PC-9 (cell line): ENCODE results near the gene SGPL1. TPM values are rescaled to one million over a fixed set of nuclear protein-coding genes. Genes with fewer than 3 reads are reported as not detected.

Experiments
- BruUV-seq: library from RNA; stranded (reverse); fragments of 400-500 nt; replicated peaks from 2 replicates; lab custom pipeline; 2021; lab: Mats Ljungman, UMichigan
- CTCF ChIA-PET: fragments of 300-600 bp; sonication (Branson Sonifier 250); formaldehyde crosslinking; loops from one replicate; lab custom pipeline; 2022; ENCODE audit warnings: antibody characterized with exemption; lab: Charles Lee
- POLR2A ChIA-PET: fragments of 300-600 bp; sonication (Branson Sonifier 250); formaldehyde crosslinking; loops from one replicate; lab custom pipeline; 2022; ENCODE audit warnings: antibody characterized with exemption; ENCODE audit not compliant: unreplicated experiment; lab: Charles Lee
- DNase-seq, 2 experiments: peaks; one replicate each; pipeline versions ENCODE4 v3.0.0 to v3.0.0-alpha.2; 2015 to 2022; ENCODE audit warnings: mixed read lengths in 1 of 2
- H2AFZ ChIP-seq: fragments of 200-600 bp; sonication (generic); 2 replicates; pipeline ENCODE4 v1.8.1; 2017; ENCODE audit warnings: antibody characterized with exemption
- H3F3A ChIP-seq: fragments of 200-600 bp; sonication (generic); 2 replicates; pipeline ENCODE4 v1.8.1; 2017; ENCODE audit warnings: antibody characterized with exemption, mild to moderate bottlenecking, low read depth; ENCODE audit not compliant: insufficient read depth
- H3K27ac ChIP-seq: fragments of 200-600 bp; sonication (generic); 2 replicates; pipeline ENCODE4 v1.6.1; 2016; ENCODE audit warnings: mixed run types
- H3K27me3 ChIP-seq: fragments of 200-600 bp; sonication (generic); 2 replicates; pipeline ENCODE4 v1.6.1; 2016; ENCODE audit warnings: low read depth, mixed run types; ENCODE audit not compliant: insufficient read depth
- H3K36me3 ChIP-seq: fragments of 200-600 bp; sonication (generic); 2 replicates; pipeline ENCODE4 v1.6.1; 2016; ENCODE audit warnings: low read depth, mixed run types
- H3K4me1 ChIP-seq: fragments of 200-600 bp; sonication (generic); replicated peaks from 2 replicates; pipeline ENCODE4 v1.6.1; 2016; ENCODE audit warnings: mixed run types; ENCODE audit not compliant: insufficient read depth
- H3K4me2 ChIP-seq: fragments of 200-600 bp; sonication (generic); 2 replicates; pipeline ENCODE4 v1.6.1; 2017; ENCODE audit warnings: mixed run types
- H3K4me3 ChIP-seq: fragments of 200-600 bp; sonication (generic); 2 replicates; pipeline ENCODE4 v1.6.1; 2016; ENCODE audit warnings: mixed run types
- H3K79me2 ChIP-seq: fragments of 200-600 bp; sonication (generic); 2 replicates; pipeline ENCODE4 v1.6.1; 2017; ENCODE audit warnings: low read depth, mixed run types
- H3K9me2 ChIP-seq: fragments of 200-600 bp; sonication (generic); 2 replicates; pipeline ENCODE4 v1.8.1; 2017; ENCODE audit warnings: mild to moderate bottlenecking; ENCODE audit not compliant: insufficient read depth
- H3K9me3 ChIP-seq: fragments of 200-600 bp; sonication (generic); 2 replicates; pipeline ENCODE4 v1.8.1; 2016; ENCODE audit warnings: low read depth; ENCODE audit not compliant: insufficient read depth
- H4K20me1 ChIP-seq: fragments of 200-600 bp; sonication (generic); 2 replicates; pipeline ENCODE4 v1.8.1; 2017; ENCODE audit not compliant: insufficient read depth
- CTCF ChIP-seq: fragments of 200-600 bp; sonication (generic); conservative IDR thresholded peaks from 2 replicates; pipeline ENCODE4 v1.6.1; 2017; ENCODE audit warnings: mixed run types, antibody characterized with exemption, mild to moderate bottlenecking, moderate library complexity
- EZH2 ChIP-seq: fragments of 200-600 bp; sonication (generic); IDR thresholded peaks from 2 replicates; pipeline ENCODE4 v1.8.0; 2017; ENCODE audit warnings: antibody characterized with exemption, low read depth
- intact Hi-C: fragments of 100-400 bp; cut with micrococcal nuclease; formaldehyde crosslinking; loops from one replicate; pipeline ENCODE4 v1.10.0; 2022; ENCODE audit not compliant: unreplicated experiment
- total RNA-seq: library from RNA; stranded (reverse); gene quantifications from 2 replicates; pipeline ENCODE4 v1.2.3, GENCODE V29; 2021

The SGPL1 gene
- total RNA-seq, 1 experiment from 2014 or later = 96.9 TPM

GRCh38 chr10:70772627-70773026 is 43.1 kb upstream of the SGPL1 start:
- Histone ChIP-seq H3K27ac (no peak overlapping the region), H3K79me2 (no peaks in the 10 kb centered on the region), H3K9me3 (no peaks in the 10 kb centered on the region), H3K36me3 (no peaks in the 10 kb centered on the region), H3F3A (no peaks in the 10 kb centered on the region; the same call in 1 of the 2 replicates), H3K27me3 (no peaks in the 10 kb centered on the region), H3K4me3 (no peak overlapping the region), H3K4me1 (peaks cover 3% of the 10 kb centered on the region), H3K9me2 (no peaks in the 10 kb centered on the region), H3K4me2 (no peak overlapping the region), H4K20me1 (no peaks in the 10 kb centered on the region), H2AFZ (no peak overlapping the region)
- no peak for DNase-seq
- CTCF ChIA-PET = no interaction called here
- BruUV-seq = no TSS peak
- POLR2A ChIA-PET = no interaction called here
- intact Hi-C loops = no loop called here
- TF ChIP-seq CTCF (no peak), EZH2 (no peak)

DNA sequence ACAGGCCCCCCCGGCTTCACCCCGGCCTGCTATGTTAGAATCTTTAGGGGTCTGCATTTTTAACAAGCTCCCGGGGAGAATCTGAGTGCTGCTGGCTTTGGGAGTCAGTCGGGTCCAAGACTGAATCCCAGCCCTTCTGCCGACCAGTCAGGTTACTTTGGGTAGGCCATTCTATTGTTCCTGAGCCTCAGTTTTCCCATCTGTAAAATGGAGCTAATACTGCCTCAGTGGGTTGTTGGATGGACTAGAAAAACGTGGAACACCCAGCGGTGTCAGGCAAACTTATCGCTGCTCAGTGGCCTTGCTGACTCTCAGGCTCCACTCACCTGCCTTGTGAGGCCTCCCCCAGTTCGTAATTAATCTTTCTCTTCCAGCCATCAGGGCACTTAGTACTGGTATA is 42.3 kb upstream of the SGPL1 start:
- Histone ChIP-seq H3K4me2 (no peak overlapping the region), H3K36me3 (no peaks in the 10 kb centered on the region), H3K9me2 (no peaks in the 10 kb centered on the region), H3K27ac (no peak overlapping the region), H3K9me3 (no peaks in the 10 kb centered on the region), H4K20me1 (no peaks in the 10 kb centered on the region), H3K4me1 (peaks cover 11% of the 10 kb centered on the region), H2AFZ (no peak overlapping the region), H3K4me3 (no peak overlapping the region), H3K79me2 (no peaks in the 10 kb centered on the region), H3F3A (peaks cover under 1% of the 10 kb centered on the region), H3K27me3 (no peaks in the 10 kb centered on the region)
- intact Hi-C loops = no loop called here
- ChIA-PET POLR2A (interaction anchor here (0.6 kb wide), 1 partner anchor 296 kb away, joined by 6 read pairs; no protein-coding TSS in a partner anchor), CTCF (interaction anchor here (0.6 kb wide), 1 partner anchor 222 kb away, joined by 4 read pairs; no protein-coding TSS in a partner anchor)
- no TSS peak for BruUV-seq
- no peak for TF ChIP-seq EZH2
- no peak for TF ChIP-seq CTCF
- DNase-seq = no peak

DNA sequence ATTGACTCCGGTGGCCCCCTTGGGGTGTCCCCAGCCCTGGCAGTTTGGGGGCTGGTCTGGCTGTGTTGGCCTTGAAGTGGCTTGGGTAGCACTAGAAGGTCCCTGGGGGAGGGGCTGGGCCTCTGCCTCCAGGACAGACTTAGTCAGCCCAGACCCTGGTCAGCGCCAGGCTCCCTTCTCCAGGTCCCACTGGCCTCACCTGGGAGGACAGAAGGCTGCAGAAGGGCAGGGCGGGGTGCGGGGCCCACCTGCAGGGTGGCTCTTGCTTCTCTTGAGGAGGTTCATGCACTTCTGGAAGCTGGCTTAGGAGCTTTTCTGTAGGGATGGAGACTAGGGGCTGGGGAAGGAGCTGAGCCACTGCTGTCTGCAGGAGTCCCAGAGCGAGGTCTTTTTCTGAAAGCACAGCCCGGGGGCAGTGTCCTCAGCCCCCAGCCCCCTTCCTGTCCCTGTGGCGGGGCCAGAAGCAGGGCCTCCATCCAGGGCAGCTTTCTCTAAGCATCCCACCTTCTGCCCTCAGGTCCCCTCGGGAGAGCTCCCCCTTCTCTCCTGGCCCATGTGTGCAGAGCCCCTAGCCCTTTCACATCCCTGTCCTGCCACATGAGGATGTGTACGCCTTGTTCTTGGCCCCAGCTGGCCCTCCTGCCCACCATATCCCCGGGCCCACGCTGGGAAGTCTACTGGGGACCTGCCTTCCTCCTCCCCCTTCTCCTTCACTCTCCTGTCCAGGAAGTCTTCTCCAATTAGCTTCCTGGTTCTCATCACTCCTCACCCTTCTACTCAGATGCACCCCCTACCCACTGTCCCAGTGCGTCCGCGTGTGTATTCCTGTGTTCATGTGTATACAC is 41.6 kb upstream of the SGPL1 start:
- no peak overlapping the region for H3K27ac ChIP-seq
- H3K27me3 ChIP-seq = no peaks in the 10 kb centered on the region
- H4K20me1 ChIP-seq = no peaks in the 10 kb centered on the region
- no peaks in the 10 kb centered on the region for H3K9me3 ChIP-seq
- DNase-seq = no peak
- H3K9me2 ChIP-seq = no peaks in the 10 kb centered on the region
- no peak overlapping the region for H2AFZ ChIP-seq
- H3K36me3 ChIP-seq = no peaks in the 10 kb centered on the region
- H3F3A ChIP-seq = peaks cover 8% of the 10 kb centered on the region
- ChIA-PET CTCF (interaction anchor here (0.6 kb wide), 1 partner anchor 221 kb away, joined by 4 read pairs; no protein-coding TSS in a partner anchor), POLR2A (interaction anchor here (0.6 kb wide), 1 partner anchor 297 kb away, joined by 6 read pairs; no protein-coding TSS in a partner anchor)
- H3K4me1 ChIP-seq = peaks cover 18% of the 10 kb centered on the region
- no TSS peak for BruUV-seq
- no peak for TF ChIP-seq EZH2
- no peak for TF ChIP-seq CTCF
- H3K4me2 ChIP-seq = no peak overlapping the region
- H3K4me3 ChIP-seq = no peak overlapping the region
- no peaks in the 10 kb centered on the region for H3K79me2 ChIP-seq
- intact Hi-C loops = no loop called here
